SIG-M5 treated with dmso at 0.1 percent for 504 hours (cell line): ENCODE measurements around the gene NFASC.

Experiments
- DNase-seq: peaks from one replicate; lab custom pipeline; 2025; ENCODE audit not compliant: unreplicated experiment; lab: John Stamatoyannopoulos, UW

The NFASC gene

GRCh38 chr1:205032508-205032907, 161.8 kb downstream of the NFASC start:
- no peak for DNase-seq

DNA sequence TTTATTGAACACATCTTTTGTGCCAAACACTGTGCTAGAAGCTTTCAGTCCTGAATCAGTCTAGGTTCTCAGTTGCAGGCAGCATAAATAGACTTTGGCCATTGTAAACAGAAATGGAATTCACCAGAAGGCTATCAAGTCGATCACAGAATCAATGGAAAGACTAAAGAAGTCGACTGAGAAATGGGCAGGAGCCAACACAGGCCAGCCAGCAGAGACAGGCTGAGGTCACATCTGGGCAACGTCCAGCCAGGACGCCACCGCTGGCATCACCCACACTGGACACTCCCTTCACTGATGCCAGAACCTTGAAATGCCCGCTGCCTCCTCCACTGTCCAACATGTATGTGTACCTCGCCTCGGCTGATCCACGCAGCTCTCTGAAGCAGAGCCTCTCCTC, 166.9 kb downstream of the NFASC start:
- DNase-seq: no peak

DNA sequence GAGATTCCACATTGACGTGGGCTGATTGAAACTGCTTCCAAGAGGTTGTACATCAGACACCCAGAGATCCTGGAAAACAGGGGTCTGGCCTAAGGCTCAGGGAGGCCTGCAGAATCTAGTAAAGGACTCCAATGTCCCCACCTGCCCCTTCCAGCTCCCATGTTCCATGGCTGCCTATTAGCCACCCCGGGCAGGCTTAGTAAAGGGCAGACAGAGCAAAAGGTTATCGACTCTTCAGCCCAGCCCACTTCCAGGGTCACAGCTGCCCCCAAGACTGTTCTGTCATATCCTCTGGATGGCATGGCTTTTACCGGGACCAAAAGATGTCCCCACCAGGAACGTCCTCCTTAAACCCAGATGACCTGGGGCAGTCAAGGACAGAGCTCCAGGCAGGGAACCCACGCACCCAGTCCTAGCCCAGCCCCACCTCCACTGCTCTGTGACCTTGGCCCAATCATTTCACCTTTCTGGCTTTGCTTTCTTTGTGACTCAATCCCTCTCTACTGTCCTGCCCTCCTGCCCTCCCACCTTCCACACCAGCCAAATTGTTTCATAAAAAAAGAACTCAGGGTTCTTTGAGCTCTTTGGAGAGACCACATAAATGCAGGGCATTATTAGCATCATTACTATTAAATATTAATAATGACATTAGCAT, 167.6 kb downstream of the NFASC start:
- DNase-seq: no peak

GRCh38 chr1:205041001-205041715, 170.5 kb downstream of the NFASC start:
- no peak for DNase-seq

GRCh38 chr1:205041998-205042910, 171.6 kb downstream of the NFASC start:
- no peak for DNase-seq

DNA sequence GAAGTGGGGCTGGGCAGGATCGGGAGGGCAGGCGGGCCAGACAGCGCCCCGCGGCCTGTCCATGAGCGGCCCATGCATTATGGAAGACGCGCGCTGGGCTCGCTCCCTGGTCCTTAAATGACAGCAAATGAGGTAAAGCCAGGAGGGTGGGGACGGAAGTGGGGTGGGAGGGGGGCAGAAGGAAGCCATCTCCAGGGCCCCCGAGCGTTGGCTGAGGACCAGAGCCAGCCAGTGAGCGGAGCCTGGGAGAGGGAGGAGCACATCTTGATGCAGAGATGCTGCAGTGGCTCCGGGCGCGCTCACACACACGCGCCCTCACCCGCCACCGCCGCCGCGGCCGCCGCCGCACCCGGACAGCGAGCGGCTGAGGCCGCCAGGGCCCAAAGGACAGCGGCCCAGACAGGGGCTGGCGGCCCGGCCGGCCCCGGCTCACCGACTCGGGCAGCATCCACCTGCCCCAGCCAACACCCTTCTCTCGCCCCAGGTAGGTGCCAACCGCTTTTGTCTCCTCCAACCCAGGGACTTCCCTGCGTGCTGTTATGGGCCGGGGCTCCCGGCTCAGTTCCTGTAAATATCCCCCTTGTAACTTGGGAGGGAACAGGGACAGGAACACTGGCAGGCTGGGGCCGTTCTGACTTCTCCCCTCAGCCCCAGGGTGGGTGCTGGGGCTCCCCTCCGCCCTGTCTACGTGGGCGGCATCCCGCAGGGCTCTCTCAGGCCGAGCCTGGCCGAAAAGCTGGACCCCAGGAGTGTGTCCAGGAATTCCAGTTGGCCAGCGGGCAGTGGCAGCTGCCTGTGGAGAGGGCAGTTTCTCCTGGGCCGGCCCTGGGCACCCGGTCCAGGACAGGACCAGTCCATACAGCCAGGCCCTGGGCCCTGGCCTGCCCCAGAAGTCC, 172.5 kb downstream of the NFASC start, which contains the start of gene CNTN2:
TSS of gene CNTN2 (plus strand) at position 302 of the 896 bp plus-strand sequence. CDS start 9,974 bp downstream, outside the sequence.
- DNase-seq: no peak

DNA sequence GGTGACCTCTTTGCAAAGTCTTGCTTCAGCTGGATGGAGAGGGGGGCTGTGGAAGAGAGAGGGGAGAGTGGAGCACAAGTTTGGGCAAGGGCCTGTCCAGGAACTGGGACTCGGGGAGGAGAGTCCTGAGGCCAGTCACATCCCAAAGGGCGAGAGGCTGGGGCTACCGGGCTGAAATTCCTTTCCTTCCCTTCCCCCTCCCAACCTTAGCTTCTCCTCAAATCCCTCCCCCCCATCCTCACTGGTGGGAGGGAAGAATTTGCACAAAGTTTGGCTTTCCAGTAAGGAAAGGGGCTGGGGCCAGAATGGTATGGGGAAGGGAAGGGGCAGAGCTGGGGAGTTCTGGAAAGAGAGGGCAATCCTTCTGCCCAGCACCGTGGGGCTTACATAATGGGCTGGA, 173.2 kb downstream of the NFASC start:
- no peak for DNase-seq

DNA sequence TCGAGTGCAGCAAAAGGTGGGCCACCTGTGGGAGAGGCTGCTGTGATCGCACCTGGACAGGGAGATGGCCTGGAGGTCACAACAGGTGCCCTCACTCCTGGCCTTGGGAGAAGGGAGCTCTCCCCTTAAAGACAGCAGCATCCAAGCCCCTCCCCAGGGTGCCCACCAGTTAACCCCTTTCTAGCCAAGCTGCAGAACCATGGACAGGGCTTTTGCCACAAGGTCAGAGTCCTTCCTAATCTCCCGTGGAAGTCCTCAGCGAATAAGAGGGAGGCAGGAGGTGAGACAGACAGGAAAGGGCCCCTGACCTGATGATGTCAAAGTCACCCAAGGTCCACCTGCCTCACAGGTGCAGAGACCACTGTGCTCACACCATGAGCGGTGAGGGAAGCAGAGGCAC, 174.1 kb downstream of the NFASC start:
- DNase-seq: no peak

DNA sequence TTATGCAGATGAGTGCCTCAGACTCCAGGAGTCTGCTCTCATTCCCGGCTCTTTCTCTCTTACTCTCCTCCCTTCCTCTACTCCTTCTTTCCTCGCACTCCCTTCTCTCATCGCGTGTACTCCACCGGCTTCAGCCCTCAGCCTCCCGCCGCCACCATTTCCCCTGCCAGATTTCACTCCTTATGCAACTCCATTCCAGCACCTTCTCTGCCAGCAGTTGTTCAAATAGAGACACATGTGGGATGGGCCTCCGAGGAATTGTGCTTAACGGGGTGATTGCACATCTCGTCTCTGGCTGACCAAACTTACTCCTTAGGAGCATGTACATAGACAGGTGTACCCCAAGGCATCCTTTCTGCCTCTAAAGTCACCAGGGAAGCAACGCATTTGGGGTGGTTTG, 174.5 kb downstream of the NFASC start:
- DNase-seq: no peak

GRCh38 chr1:205046870-205047269, 176.2 kb downstream of the NFASC start:
- no peak for DNase-seq

- DNase-seq: no peak
These were observed 177.1 kb downstream of the NFASC start for GRCh38 chr1:205047764-205048231.

DNA sequence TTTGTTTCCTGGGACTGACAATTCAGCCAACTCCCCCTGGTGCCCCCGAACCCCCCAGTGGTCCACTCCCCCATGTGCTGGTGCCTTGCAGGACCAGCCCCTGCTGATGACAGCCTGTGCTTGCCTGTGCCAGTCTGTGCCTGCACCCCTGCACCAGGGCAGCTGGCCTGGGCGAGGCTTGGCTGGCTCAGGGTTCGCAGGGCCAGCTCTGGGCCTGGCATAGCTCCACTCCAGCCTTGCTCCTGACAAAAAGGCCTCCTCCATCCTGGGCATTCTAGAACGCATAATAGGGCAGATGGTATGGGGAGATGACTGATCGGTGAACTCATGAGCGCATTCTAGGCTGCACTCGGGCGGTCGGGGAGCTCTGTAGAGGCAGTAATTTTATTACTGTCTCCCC, 177.7 kb downstream of the NFASC start:
- DNase-seq: no peak

DNA sequence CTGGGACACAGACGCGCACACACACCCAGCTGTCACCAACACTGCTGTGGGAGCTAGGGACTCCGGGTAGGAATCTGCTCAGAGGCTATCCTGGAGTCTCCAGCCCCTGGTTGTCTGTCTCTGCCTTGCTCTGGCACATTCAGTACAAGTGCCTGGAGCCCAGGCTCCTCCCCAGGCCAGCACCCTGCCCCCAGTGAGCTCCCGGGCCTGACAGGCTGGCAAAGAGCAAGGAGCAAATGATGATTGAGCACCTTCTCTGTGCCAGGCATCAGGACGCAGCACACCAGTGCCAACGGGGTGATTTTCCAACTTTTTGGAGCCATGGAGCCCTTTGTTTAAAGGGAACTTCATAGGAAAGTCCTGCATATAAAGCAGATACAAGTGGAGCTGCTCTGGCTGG, 178.8 kb downstream of the NFASC start:
- no peak for DNase-seq

- no peak for DNase-seq
These were observed 182.0 kb downstream of the NFASC start for GRCh38 chr1:205052690-205053089.

DNA sequence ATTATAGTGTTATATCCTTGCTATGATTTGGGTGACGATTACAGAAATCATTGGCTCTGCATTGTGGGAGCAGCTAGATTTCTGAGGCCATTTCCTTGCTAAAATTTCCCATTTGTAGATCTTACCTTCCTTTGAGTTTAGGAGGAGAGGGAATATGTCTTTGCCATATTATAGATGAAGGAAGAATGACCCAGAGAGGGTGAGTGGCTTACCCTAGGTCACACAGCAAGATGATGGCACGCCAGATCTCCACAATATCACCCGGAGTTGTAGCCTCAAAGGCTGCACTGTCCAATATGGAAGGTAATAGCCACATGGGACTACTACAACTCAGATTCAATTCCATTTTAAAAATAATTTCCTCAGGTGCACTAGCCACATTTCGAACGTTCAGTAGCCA, 182.6 kb downstream of the NFASC start:
- no peak for DNase-seq

DNA sequence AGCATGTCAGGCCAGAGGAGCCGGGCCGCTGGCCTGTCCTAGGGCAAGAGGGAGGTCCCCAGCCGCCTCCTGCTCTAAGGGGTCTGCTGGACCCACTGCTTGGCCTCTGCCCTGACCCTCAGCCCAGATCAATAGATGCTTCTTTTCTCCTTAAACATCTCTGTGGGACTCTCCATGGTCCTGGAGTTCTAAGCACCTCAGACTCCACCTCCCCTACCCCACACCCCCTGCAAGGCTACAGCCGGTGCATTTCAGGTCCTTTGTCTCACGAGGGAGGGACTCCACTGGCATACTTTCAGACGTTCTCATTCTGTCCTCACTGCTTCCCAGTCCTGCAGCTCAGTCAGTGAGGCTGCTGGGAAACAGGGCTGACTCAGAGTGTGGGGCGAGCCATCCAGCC, 183.4 kb downstream of the NFASC start:
- DNase-seq: no peak

DNA sequence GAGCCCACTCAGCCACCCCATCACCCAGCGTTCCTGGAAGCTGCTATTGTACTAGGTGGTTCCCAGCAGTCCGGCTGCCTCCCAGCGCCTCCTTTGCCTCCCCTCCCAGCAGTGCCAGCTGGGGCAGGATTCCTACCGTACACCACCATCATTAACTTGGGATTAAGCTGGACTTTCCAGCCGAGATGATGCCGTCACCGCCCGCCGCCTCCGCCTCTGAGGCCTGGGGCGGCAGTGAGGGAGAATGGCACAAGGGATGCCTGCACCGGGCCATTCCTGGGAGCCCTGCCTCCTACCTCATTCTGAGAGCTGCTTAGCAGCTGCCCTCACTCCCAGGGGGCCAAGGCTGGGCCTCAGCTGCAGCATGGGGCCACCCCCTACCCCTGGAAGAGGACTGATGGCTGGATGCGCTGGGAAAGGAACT, 185.5 kb downstream of the NFASC start:
- DNase-seq: no peak

DNA sequence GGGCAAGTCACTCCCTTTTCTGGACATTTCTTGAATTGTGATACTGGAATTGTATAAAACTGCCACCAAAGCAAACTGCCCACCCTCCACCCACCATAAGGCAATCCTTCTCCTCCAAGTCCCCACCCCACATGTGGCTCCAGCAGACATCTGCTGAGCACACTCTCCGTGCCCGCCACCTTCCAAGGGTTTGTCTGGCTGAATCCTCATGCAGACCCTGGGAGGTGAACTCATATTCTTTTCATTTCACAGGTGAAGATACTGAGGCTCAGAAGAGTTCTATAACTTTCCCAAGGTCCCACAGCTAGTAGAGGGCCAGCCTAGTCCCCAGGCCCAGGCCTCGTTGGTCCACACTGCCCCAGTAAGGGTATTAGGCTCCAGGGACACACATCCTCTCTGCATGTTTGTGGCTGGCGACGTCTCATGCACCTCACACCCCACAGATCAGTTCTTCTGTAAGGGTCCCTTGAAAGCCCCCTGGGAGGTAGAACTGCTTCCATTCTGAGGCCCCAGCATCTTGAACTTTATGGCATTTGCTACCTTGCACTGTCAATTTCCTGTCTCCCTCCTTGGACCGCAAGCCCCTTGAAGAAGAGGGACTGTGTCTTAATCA, 186.4 kb downstream of the NFASC start:
- no peak for DNase-seq

DNA sequence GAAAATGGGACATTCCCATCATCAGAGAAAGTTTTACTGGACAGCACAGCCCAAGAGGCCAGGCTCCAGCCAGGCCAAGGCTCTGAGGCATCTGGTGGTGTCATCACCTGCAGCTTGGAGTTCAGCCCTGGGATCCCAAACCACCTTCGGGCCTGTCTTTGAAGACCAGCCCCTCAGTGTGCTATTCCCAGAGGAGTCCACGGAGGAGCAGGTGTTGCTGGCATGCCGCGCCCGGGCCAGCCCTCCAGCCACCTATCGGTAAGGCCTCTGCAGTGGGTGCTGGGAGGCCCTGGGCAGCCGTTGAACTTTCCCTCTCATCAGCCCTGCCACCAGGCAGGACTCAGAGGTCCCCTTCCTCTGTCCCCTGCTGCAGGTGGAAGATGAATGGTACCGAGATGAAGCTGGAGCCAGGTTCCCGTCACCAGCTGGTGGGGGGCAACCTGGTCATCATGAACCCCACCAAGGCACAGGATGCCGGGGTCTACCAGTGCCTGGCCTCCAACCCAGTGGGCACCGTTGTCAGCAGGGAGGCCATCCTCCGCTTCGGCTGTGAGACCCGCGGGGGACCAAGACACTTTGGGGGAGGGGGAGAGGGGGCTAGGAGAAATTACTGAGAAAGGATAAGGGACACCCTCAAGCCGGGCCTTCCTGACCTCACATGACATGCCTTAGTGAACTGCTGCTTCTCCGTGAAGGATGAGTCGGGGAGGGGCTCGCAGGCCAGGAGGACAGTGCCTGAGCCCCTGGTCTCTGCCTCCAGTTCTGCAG, 187.3 kb downstream of the NFASC start:
- no peak for DNase-seq
